Measurements from ENCODE around the gene MMP28. TPM values are rescaled to one million over a fixed set of nuclear protein-coding genes. Genes with fewer than 3 reads are reported as not detected.

Gene MMP28
- total and polyA plus RNA-seq, 10 donors: 1.1 to 5.9 (median 2.8) TPM

DNA sequence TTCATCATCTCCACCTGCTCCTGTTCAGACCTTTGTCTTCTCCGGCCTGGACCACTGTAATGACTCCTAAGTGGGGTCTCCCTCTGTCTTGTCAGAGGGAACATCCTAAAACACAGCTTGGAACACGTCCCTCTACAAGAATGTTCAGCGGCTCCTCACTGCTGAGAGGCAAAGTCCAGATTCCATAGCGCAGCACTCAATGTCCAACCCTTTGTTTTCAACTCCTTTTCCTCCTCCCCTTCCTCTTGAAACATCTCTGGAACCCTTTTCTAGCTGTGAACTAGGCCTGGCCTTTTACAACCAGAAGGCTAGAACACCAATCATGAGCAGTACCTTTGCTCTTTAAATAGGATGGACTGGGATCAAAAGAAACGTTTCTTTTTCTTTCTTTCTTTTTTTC is 33.8 kb downstream of the MMP28 start:
- DNase-seq: no peak
- Histone ChIP-seq H3K4me3 (no peak overlapping the region), H3K4me1 (peaks cover 6 to 22% (median 15%) of the 10 kb centered on the region in 6 donors), H3K27ac (no peak overlapping the region), H3K9me3 (peaks cover 0 to 4% (median 0%) of the 10 kb centered on the region in 8 donors), H3K36me3 (no peaks in the 10 kb centered on the region), H3K27me3 (replicated peaks in 1 of 7) (peaks cover 0 to 4% (median 0%) of the 10 kb centered on the region in 7 donors)
- WGBS, 5 donors: 87 to 92% (median 90%) methylated on average over 5 of the region's 5 CpGs
- TF ChIP-seq POLR2AphosphoS5 (IDR thresholded peaks at IDR 0.05): no peak
- TF ChIP-seq POLR2A (IDR thresholded peaks at IDR 0.05): no peak
- TF ChIP-seq, protein P1, sequence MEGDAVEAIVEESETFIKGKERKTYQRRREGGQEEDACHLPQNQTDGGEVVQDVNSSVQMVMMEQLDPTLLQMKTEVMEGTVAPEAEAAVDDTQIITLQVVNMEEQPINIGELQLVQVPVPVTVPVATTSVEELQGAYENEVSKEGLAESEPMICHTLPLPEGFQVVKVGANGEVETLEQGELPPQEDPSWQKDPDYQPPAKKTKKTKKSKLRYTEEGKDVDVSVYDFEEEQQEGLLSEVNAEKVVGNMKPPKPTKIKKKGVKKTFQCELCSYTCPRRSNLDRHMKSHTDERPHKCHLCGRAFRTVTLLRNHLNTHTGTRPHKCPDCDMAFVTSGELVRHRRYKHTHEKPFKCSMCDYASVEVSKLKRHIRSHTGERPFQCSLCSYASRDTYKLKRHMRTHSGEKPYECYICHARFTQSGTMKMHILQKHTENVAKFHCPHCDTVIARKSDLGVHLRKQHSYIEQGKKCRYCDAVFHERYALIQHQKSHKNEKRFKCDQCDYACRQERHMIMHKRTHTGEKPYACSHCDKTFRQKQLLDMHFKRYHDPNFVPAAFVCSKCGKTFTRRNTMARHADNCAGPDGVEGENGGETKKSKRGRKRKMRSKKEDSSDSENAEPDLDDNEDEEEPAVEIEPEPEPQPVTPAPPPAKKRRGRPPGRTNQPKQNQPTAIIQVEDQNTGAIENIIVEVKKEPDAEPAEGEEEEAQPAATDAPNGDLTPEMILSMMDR (IDR thresholded peaks at IDR 0.05 in 8 of 11, conservative IDR thresholded peaks at IDR 0.05 in 3 of 11): no peak
- intact Hi-C loops (cut with DNase I; ENCODE audit: low total_unique reads): no loop called here

DNA sequence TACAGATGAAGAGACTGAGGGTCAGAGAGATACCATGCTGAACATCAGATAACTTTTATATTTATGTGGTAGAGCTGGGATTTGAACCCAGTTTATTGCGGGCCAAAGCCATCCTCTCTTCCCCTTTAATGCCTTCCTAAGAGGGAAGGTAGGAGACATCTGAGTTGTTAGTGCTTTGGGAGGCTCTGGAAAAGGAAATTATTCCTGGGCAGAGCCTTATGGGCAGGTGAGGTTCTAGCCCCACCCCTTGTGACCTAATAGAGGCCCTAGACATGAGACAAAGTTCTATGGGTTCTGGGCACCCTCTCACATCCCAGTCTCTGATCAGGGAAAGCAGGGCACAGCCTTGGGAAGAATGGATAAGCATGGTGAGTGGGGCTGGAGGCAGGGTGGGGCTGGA is 34.9 kb downstream of the MMP28 start, which contains the start of gene C17orf50:
C17orf50 (plus strand) TSS at position 301 of the 400 bp plus-strand sequence; CDS start at position 356, 55 bp downstream.
- no peaks in the 10 kb centered on the region for H3K36me3 ChIP-seq
- DNase-seq: no peak
- 56 to 100% (median 95%) methylated on average over 1 of the region's 1 CpG for WGBS, 5 donors
- no peak within 1 kb of the TSS for H3K4me3 ChIP-seq
- no peak for TF ChIP-seq POLR2A (IDR thresholded peaks at IDR 0.05)
- TF ChIP-seq, protein P1 (IDR thresholded peaks at IDR 0.05 in 8 of 11, conservative IDR thresholded peaks at IDR 0.05 in 3 of 11): no peak
- no peak for TF ChIP-seq POLR2AphosphoS5 (IDR thresholded peaks at IDR 0.05)
- peaks cover 0 to 4% (median 0%) of the 10 kb centered on the region in 8 donors for H3K9me3 ChIP-seq
- intact Hi-C loops (cut with DNase I; ENCODE audit: low total_unique reads): no loop called here
- H3K4me1 ChIP-seq: peaks cover 6 to 30% (median 15%) of the 10 kb centered on the region in 6 donors
- H3K27me3 ChIP-seq (replicated peaks in 1 of 7): peaks cover 0 to 4% (median 0%) of the 10 kb centered on the region in 7 donors
- H3K27ac ChIP-seq: no peak within 1 kb of the TSS

DNA sequence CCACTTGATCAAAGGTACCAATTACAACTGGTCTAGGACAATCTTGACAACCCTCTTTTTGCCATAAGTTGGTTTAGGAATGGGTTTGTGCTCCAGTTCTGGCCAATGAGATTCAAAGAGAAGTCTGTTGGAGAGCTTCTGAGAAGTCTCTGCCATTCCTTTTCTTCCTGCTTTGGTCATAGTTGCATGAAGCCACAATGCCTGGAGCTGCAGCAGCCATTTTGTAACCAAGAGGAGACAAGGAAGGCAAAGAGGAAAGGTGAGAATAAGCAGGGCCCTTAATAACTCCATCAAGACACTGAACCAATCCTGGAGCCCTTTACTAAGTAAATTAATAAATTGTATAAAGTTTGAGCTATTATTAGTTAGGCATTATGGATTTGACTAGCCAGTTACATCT is 38.2 kb downstream of the MMP28 start:
- no peaks in the 10 kb centered on the region for H3K36me3 ChIP-seq
- no peak for DNase-seq
- H3K4me3 ChIP-seq: no peak overlapping the region
- intact Hi-C loops (cut with DNase I; ENCODE audit: low total_unique reads): no loop called here
- TF ChIP-seq, protein P1 (IDR thresholded peaks at IDR 0.05 in 8 of 11, conservative IDR thresholded peaks at IDR 0.05 in 3 of 11): no peak
- no peak for TF ChIP-seq POLR2AphosphoS5 (IDR thresholded peaks at IDR 0.05)
- no peak for TF ChIP-seq POLR2A (IDR thresholded peaks at IDR 0.05)
- H3K9me3 ChIP-seq: peaks cover 0 to 4% (median 0%) of the 10 kb centered on the region in 8 donors
- peaks cover 0 to 11% (median 0%) of the 10 kb centered on the region in 7 donors for H3K27me3 ChIP-seq (replicated peaks in 1 of 7)
- no peak overlapping the region for H3K27ac ChIP-seq
- peaks cover 0 to 15% (median 3%) of the 10 kb centered on the region in 6 donors for H3K4me1 ChIP-seq

DNA sequence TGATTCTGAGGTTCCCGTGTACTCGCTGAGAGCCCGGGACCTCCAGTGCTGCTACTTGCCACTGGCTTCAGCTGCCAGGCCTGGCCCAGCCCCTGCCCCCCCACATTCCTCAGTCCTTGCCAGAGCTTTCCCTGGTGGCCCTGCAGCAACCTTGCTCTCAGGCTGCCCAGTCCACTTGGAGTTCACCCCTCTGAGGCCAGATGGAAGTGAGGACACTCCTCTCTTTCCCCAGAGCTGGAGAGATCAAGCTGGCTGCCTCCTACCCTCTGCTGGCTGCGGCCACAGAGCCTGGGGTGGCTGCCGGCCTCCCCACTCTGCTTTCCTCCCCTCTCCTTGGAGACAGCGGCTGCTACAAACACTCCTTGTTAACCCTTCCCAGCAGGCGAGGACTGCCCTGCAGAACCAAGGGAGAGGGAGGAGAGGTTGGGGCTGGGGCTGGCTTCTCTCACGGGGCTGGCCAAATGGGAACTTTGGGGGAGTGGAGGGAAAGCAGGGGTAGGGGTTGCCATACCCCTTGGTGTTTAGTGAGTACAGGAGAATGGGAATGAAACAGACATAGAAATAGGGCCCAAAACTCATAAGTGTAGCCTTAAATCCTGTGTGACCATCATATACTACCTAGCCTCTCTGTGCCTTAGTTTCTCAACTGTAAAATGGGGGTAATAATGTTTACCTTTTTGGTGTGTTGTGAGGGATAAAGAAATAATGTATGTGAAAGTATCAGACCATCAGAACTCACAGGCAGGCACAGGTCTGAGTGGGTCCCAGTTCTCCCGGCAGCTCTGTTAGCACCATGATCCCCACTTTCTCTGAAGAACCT is 42.3 kb downstream of the MMP28 start, which contains the start of gene GAS2L2:
GAS2L2 (minus strand) TSS at position 295 of the 820 bp plus-strand sequence. CDS start 389 bp downstream, outside the sequence.
- DNase-seq: no peak
- H3K4me3 ChIP-seq: no peak within 1 kb of the TSS
- TF ChIP-seq POLR2AphosphoS5 (IDR thresholded peaks at IDR 0.05) (no peak), POLR2A (IDR thresholded peaks at IDR 0.05) (no peak)
- TF ChIP-seq, protein P1 (IDR thresholded peaks at IDR 0.05 in 8 of 11, conservative IDR thresholded peaks at IDR 0.05 in 3 of 11): no peak
- H3K36me3 ChIP-seq: no peaks in the 10 kb centered on the region
- intact Hi-C loops (cut with DNase I; ENCODE audit: low total_unique reads): no loop called here
- 49 to 66% (median 50%) methylated on average over 8 to 9 of the region's 9 CpGs for WGBS, 5 donors
- H3K27me3 ChIP-seq (replicated peaks in 1 of 7): peaks cover 4 to 51% (median 27%) of the 10 kb centered on the region in 7 donors
- no peak within 1 kb of the TSS for H3K27ac ChIP-seq
- H3K4me1 ChIP-seq: peaks cover 0 to 27% (median 7%) of the 10 kb centered on the region in 6 donors
- H3K9me3 ChIP-seq: peaks cover 0 to 4% (median 0%) of the 10 kb centered on the region in 8 donors
